ENCODE data around the gene USB1.

USB1 gene

GRCh38 chr16:58000706-58001676 lies at the start of gene USB1:
Gene USB1, plus strand, starts transcription at chr16:58001407. Its CDS starts 77 bp downstream, at chr16:58001484.
- in situ Hi-C loops (cut with MboI; ENCODE audit: low sequenced_read_pairs), result loop anchor here (10.0 to 25.0 kb wide), 2 partner anchors 106 to 239 kb away; no protein-coding TSS in a partner anchor

- in situ Hi-C loops (cut with MboI; ENCODE audit: low sequenced_read_pairs), result no loop called here
Measured at GRCh38 chr16:57952909-57953308, 48.3 kb upstream of the USB1 start.

GRCh38 chr16:57953857-57954256 lies 47.4 kb upstream of the USB1 start:
- in situ Hi-C loops (cut with MboI; ENCODE audit: low sequenced_read_pairs), result no loop called here

GRCh38 chr16:57955572-57956188 lies 45.5 kb upstream of the USB1 start:
- in situ Hi-C loops (cut with MboI; ENCODE audit: low sequenced_read_pairs), result no loop called here

- in situ Hi-C loops (cut with MboI; ENCODE audit: low sequenced_read_pairs), result no loop called here
Measured at GRCh38 chr16:57956270-57956808, 44.9 kb upstream of the USB1 start.

GRCh38 chr16:57956924-57957672 lies 44.1 kb upstream of the USB1 start:
- in situ Hi-C loops (cut with MboI; ENCODE audit: low sequenced_read_pairs), result no loop called here

- in situ Hi-C loops (cut with MboI; ENCODE audit: low sequenced_read_pairs), result no loop called here
Measured at GRCh38 chr16:57957673-57958392, 43.4 kb upstream of the USB1 start.

GRCh38 chr16:57958544-57958943 lies 42.7 kb upstream of the USB1 start:
- in situ Hi-C loops (cut with MboI; ENCODE audit: low sequenced_read_pairs), result no loop called here

- in situ Hi-C loops (cut with MboI; ENCODE audit: low sequenced_read_pairs), result no loop called here
Measured at GRCh38 chr16:57959121-57959520, 42.1 kb upstream of the USB1 start.

GRCh38 chr16:57959804-57960203 lies 41.4 kb upstream of the USB1 start:
- in situ Hi-C loops (cut with MboI; ENCODE audit: low sequenced_read_pairs), result no loop called here

- in situ Hi-C loops (cut with MboI; ENCODE audit: low sequenced_read_pairs), result no loop called here
Measured at GRCh38 chr16:57960310-57960709, 40.9 kb upstream of the USB1 start.

- in situ Hi-C loops (cut with MboI; ENCODE audit: low sequenced_read_pairs), result no loop called here
Measured at GRCh38 chr16:57960826-57961472, 40.3 kb upstream of the USB1 start.

- in situ Hi-C loops (cut with MboI; ENCODE audit: low sequenced_read_pairs), result no loop called here
Measured at GRCh38 chr16:57961538-57961937, 39.7 kb upstream of the USB1 start.

- in situ Hi-C loops (cut with MboI; ENCODE audit: low sequenced_read_pairs), result no loop called here
Measured at GRCh38 chr16:57962046-57962445, 39.2 kb upstream of the USB1 start.

GRCh38 chr16:57962756-57963155 lies 38.5 kb upstream of the USB1 start:
- in situ Hi-C loops (cut with MboI; ENCODE audit: low sequenced_read_pairs), result no loop called here

- in situ Hi-C loops (cut with MboI; ENCODE audit: low sequenced_read_pairs), result no loop called here
Measured at GRCh38 chr16:57964157-57964700, 37.0 kb upstream of the USB1 start.

GRCh38 chr16:57966204-57966771 lies 34.9 kb upstream of the USB1 start:
- in situ Hi-C loops (cut with MboI; ENCODE audit: low sequenced_read_pairs), result no loop called here

- in situ Hi-C loops (cut with MboI; ENCODE audit: low sequenced_read_pairs), result no loop called here
Measured at GRCh38 chr16:57966986-57967385, 34.2 kb upstream of the USB1 start.

- in situ Hi-C loops (cut with MboI; ENCODE audit: low sequenced_read_pairs), result no loop called here
Measured at GRCh38 chr16:57967916-57968315, 33.3 kb upstream of the USB1 start.
